ENCODE results near the gene ABCB1. TPM values are rescaled to one million over a fixed set of nuclear protein-coding genes. Genes with fewer than 3 reads are reported as not detected.

ABCB1 gene
- total and polyA plus RNA-seq, 9 of the 15 experiments (the other 6 are each of a cell fraction or from before 2014, with no cell fraction given), result 0.03 to 0.86 (median 0.52) TPM

DNA sequence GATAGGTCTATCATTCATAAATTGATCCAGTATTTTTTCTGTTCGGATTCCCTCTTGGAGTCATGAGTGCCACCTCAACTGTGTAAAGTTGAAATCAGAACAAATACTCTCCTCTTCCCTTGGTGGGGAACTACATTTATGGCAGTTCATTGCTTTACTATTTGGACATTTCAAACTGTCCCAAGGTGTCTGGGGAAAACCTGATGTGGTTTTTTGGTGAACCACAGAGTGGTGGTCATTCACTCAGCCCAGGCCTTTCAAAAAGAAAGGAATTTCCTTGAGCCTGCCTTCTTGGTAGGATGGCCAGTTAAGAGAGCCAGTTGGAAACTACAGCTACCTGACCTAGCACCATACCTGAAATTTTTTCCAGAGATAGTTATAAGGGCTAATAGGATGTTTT is 59.0 kb downstream of the ABCB1 start:
- ChIA-PET CTCF (ENCODE audit: low intra/inter-chr PET ratio) (no interaction called here), POLR2A (no interaction called here)
- ATAC-seq (no peak), FAIRE-seq (no peak), DNase-seq (ENCODE audit: extremely low read depth in 1 of 4, low spot score in 3 of 4) (no peak)
- no peaks in the 10 kb centered on the region for H3K36me3 ChIP-seq (ENCODE audit: control insufficient read depth, insufficient read depth, low read length)
- H4K20me1 ChIP-seq (replicated peaks; ENCODE audit: control insufficient read depth, insufficient read depth, low read length), result no peaks in the 10 kb centered on the region
- 0% methylated on average over 1 of the region's 1 CpG for WGBS (ENCODE audit: insufficient coverage, low coverage, missing lambda C conversion rate)
- H3K79me2 ChIP-seq (ENCODE audit: control insufficient read depth, insufficient read depth, low read length), result no peaks in the 10 kb centered on the region
- no peaks in the 10 kb centered on the region; a peak in 1 of 5 replicates for H3K27me3 ChIP-seq (ENCODE audit: control insufficient read depth in 2 of 2, insufficient read depth in 2 of 2, low read length in 2 of 2)
- H3K9ac ChIP-seq (ENCODE audit: insufficient read depth in 1 of 2, low read depth in 2 of 2, low read length in 2 of 2), result no peak overlapping the region
- in situ Hi-C loops (cut with MboI), result no loop called here
- no peaks in the 10 kb centered on the region for H3K9me3 ChIP-seq (replicated peaks; ENCODE audit: control insufficient read depth, insufficient read depth, low read depth, low read length)
- H3K4me3 ChIP-seq, result no peak overlapping the region
- H3K4me2 ChIP-seq (ENCODE audit: insufficient read depth, low read length), result no peak overlapping the region
- intact Hi-C loops (cut with micrococcal nuclease), result no loop called here
- H3K27ac ChIP-seq (ENCODE audit: extremely low read depth, low read depth, low read length), result no peak overlapping the region
- no peaks in the 10 kb centered on the region for H3K4me1 ChIP-seq (replicated peaks in 1 of 2; ENCODE audit: control insufficient read depth in 2 of 2, insufficient read depth in 2 of 2, low read length in 2 of 2)
- H2AFZ ChIP-seq (ENCODE audit: low read depth, low read length), result no peak overlapping the region
- BruUV-seq (replicated peaks), result no TSS peak
- H3K9me1 ChIP-seq (ENCODE audit: control insufficient read depth, insufficient read depth, low read length), result no peaks in the 10 kb centered on the region
- TF ChIP-seq, protein P1, sequence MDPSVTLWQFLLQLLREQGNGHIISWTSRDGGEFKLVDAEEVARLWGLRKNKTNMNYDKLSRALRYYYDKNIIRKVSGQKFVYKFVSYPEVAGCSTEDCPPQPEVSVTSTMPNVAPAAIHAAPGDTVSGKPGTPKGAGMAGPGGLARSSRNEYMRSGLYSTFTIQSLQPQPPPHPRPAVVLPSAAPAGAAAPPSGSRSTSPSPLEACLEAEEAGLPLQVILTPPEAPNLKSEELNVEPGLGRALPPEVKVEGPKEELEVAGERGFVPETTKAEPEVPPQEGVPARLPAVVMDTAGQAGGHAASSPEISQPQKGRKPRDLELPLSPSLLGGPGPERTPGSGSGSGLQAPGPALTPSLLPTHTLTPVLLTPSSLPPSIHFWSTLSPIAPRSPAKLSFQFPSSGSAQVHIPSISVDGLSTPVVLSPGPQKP (CRISPR knock-in tag; IDR thresholded peaks at IDR 0.05), result no peak
- TF ChIP-seq ZNF445 (CRISPR knock-in tag; IDR thresholded peaks at IDR 0.05; ENCODE audit: low read depth) (no peak), TEAD2 (tag; IDR thresholded peaks at IDR 0.05) (no peak), CHD4 (IDR thresholded peaks at IDR 0.05; ENCODE audit: insufficient read depth, insufficient replicate concordance, low read depth, low read length, poor library complexity, severe bottlenecking) (no peak), PURB (CRISPR knock-in tag; IDR thresholded peaks at IDR 0.05; ENCODE audit: low read depth) (no peak), CREB1 (IDR thresholded peaks at IDR 0.05) (no peak), CREB1 (CRISPR knock-in tag; IDR thresholded peaks at IDR 0.05) (no peak), ZNF695 (CRISPR knock-in tag; IDR thresholded peaks at IDR 0.05) (no peak)

Measured in K562 (cell line).